H1 (cell line): ENCODE measurements around the gene AP2A2. TPM values are rescaled to one million over a fixed set of nuclear protein-coding genes. Genes with fewer than 3 reads are reported as not detected.

Source experiments
- CTCF ChIA-PET: fragments of 300-600 bp; sonication (Branson Sonifier 250); formaldehyde crosslinking; loops from one replicate; lab custom pipeline; 2021; ENCODE audit not compliant: partially characterized antibody; lab: Charles Lee
- POLR2A ChIA-PET: fragments of 300-600 bp; sonication (Branson Sonifier 250); formaldehyde crosslinking; loops from one replicate; lab custom pipeline; 2021; ENCODE audit warnings: inconsistent platforms; ENCODE audit not compliant: partially characterized antibody; lab: Charles Lee
- DNase-seq, 2 experiments: peaks; one replicate each; pipeline versions ENCODE4 v3.0.0 to v3.0.0-alpha.2; 2010 to 2022; ENCODE audit warnings: low spot score in 2 of 2, low read depth in 1 of 2, mixed read lengths in 1 of 2
- FAIRE-seq: peaks from 2 replicates; lab custom pipeline; 2011; peaks lifted over from hg19 to GRCh38; lab: Jason Lieb, UNC
- H2AFZ ChIP-seq: 2 replicates; pipeline ENCODE4 v1.8.1; 2012; ENCODE audit warnings: low read length, inconsistent platforms
- H2AK5ac ChIP-seq: 2 replicates; pipeline ENCODE4 v1.6.1; 2013; ENCODE audit warnings: low read depth, low read length
- H2BK120ac ChIP-seq: replicated peaks from 2 replicates; pipeline ENCODE3; 2013; ENCODE audit warnings: low read depth, low read length, inconsistent platforms
- H2BK12ac ChIP-seq: 2 replicates; pipeline ENCODE4 v1.6.1; 2013; ENCODE audit warnings: low read depth, low read length
- H2BK15ac ChIP-seq: 2 replicates; pipeline ENCODE4 v1.6.1; 2013; ENCODE audit warnings: low read length
- H2BK20ac ChIP-seq: 2 replicates; pipeline ENCODE4 v1.6.1; 2013; ENCODE audit warnings: low read length
- H2BK5ac ChIP-seq: 2 replicates; pipeline ENCODE4 v1.6.1; 2013; ENCODE audit warnings: low read depth, low read length
- H3K14ac ChIP-seq: 2 replicates; pipeline ENCODE4 v1.6.1; 2013; ENCODE audit warnings: inconsistent platforms; ENCODE audit not compliant: insufficient read length
- H3K18ac ChIP-seq: 2 replicates; pipeline ENCODE4 v1.6.1; 2013; ENCODE audit warnings: low read length; ENCODE audit errors: extremely low read depth
- H3K23ac ChIP-seq: 2 replicates; pipeline ENCODE4 v1.6.1; 2013; ENCODE audit warnings: inconsistent platforms; ENCODE audit not compliant: insufficient read length
- H3K23me2 ChIP-seq: 2 replicates; pipeline ENCODE4 v1.6.1; 2013; ENCODE audit warnings: low read depth, low read length
- H3K27ac ChIP-seq: 2 replicates; pipeline ENCODE4 v1.6.1; 2011; ENCODE audit warnings: low read depth, low read length, inconsistent platforms
- H3K27me3 ChIP-seq, 4 experiments: replicated peaks in 1 of 4; 1 replicate in 1 of 4; 2 replicates in 3 of 4; pipeline versions ENCODE4 v1.6.1 to v1.8.1; 2011 to 2013; ENCODE audit warnings: low read length in 3 of 4, mild to moderate bottlenecking in 3 of 4, inconsistent platforms in 2 of 4, mixed read lengths in 2 of 4, moderate library complexity in 1 of 4; ENCODE audit not compliant: control insufficient read depth in 3 of 4, insufficient read depth in 3 of 4; ENCODE audit errors: extremely low read depth in 1 of 4
- H3K36me3 ChIP-seq, 4 experiments: 2 replicates each; pipeline versions ENCODE4 v1.6.1 to v1.8.1; 2011 to 2013; ENCODE audit warnings: mild to moderate bottlenecking in 4 of 4, low read length in 3 of 4, moderate library complexity in 2 of 4, control low read depth in 1 of 4, inconsistent platforms in 1 of 4; ENCODE audit not compliant: insufficient read depth in 4 of 4, control insufficient read depth in 2 of 4
- H3K4ac ChIP-seq: replicated peaks from 2 replicates; pipeline ENCODE3; 2013; ENCODE audit warnings: low read length, low read depth, mixed read lengths, inconsistent platforms; ENCODE audit not compliant: insufficient read length
- H3K4me1 ChIP-seq, 4 experiments: replicated peaks in 1 of 4; 1 replicate in 1 of 4; 2 replicates in 3 of 4; pipeline versions ENCODE4 v1.6.1 to v1.8.1; 2011 to 2013; ENCODE audit warnings: low read length in 3 of 4, inconsistent platforms in 2 of 4, mixed read lengths in 1 of 4; ENCODE audit not compliant: insufficient read depth in 4 of 4, control insufficient read depth in 3 of 4
- H3K4me2 ChIP-seq, 2 experiments: 2 replicates each; pipeline versions ENCODE4 v1.6.1 to v1.8.1; 2011 to 2013; ENCODE audit warnings: low read depth in 2 of 2, low read length in 2 of 2, control low read depth in 1 of 2, inconsistent platforms in 1 of 2, mild to moderate bottlenecking in 1 of 2; ENCODE audit not compliant: insufficient read depth in 1 of 2
- H3K4me3 ChIP-seq, 4 experiments: fragments of 200-600, 300-600 bp in 1 of 4; sonication (generic), shearing (Covaris generic), sonication (Bioruptor Twin) in 1 of 4; 2 replicates each; pipeline versions ENCODE4 v1.5.1 to v1.8.1; 2011 to 2016; ENCODE audit warnings: low read length in 4 of 4, low read depth in 3 of 4, control low read depth in 2 of 4, inconsistent platforms in 2 of 4, mild to moderate bottlenecking in 2 of 4, mixed read lengths in 1 of 4, moderate library complexity in 1 of 4; ENCODE audit not compliant: insufficient read depth in 2 of 4; ENCODE audit errors: extremely low read depth in 1 of 4
- H3K56ac ChIP-seq: replicated peaks from 2 replicates; pipeline ENCODE3; 2013; ENCODE audit warnings: low read depth, mild to moderate bottlenecking, mixed read lengths, low read length, inconsistent platforms; ENCODE audit not compliant: insufficient read length
- H3K79me1 ChIP-seq: 2 replicates; pipeline ENCODE4 v1.6.1; 2013; ENCODE audit warnings: low read depth, low read length, control low read depth
- H3K79me2 ChIP-seq, 2 experiments: 2 replicates each; pipeline versions ENCODE4 v1.6.1 to v1.8.1; 2012 to 2013; ENCODE audit warnings: low read length in 2 of 2, mild to moderate bottlenecking in 2 of 2, inconsistent platforms in 1 of 2; ENCODE audit not compliant: insufficient read depth in 2 of 2, control insufficient read depth in 1 of 2
- H3K9ac ChIP-seq, 4 experiments: replicated peaks in 1 of 4; 1 replicate in 1 of 4; 2 replicates in 3 of 4; pipeline versions ENCODE4 v1.6.1 to v1.8.1; 2011 to 2013; ENCODE audit warnings: low read depth in 3 of 4, low read length in 3 of 4, control low read depth in 2 of 4, mild to moderate bottlenecking in 2 of 4, moderate library complexity in 2 of 4, inconsistent platforms in 1 of 4; ENCODE audit errors: extremely low read depth in 1 of 4
- H3K9me3 ChIP-seq, 2 experiments: 2 replicates each; pipeline versions ENCODE4 v1.6.1 to v1.8.1; 2012 to 2013; ENCODE audit warnings: mild to moderate bottlenecking in 2 of 2, moderate library complexity in 2 of 2, control low read depth in 1 of 2, inconsistent platforms in 1 of 2, low read depth in 1 of 2, low read length in 1 of 2, mixed read lengths in 1 of 2; ENCODE audit not compliant: insufficient read depth in 2 of 2
- H4K20me1 ChIP-seq, 2 experiments: replicated peaks in 1 of 2; 2 replicates each; pipeline versions ENCODE3 to v1.8.1; 2011 to 2013; ENCODE audit warnings: inconsistent platforms in 2 of 2, low read length in 2 of 2, mild to moderate bottlenecking in 1 of 2; ENCODE audit not compliant: insufficient read depth in 2 of 2, control insufficient read depth in 1 of 2
- H4K5ac ChIP-seq: 2 replicates; pipeline ENCODE4 v1.6.1; 2013; ENCODE audit warnings: low read length, low read depth, mixed read lengths, inconsistent platforms; ENCODE audit not compliant: insufficient read length
- H4K8ac ChIP-seq: 2 replicates; pipeline ENCODE4 v1.8.0; 2013; ENCODE audit warnings: mild to moderate bottlenecking, moderate library complexity, low read length, inconsistent platforms; ENCODE audit not compliant: insufficient read depth; ENCODE audit errors: extremely low read depth
- H4K91ac ChIP-seq: replicated peaks from 2 replicates; pipeline ENCODE3; 2013; ENCODE audit warnings: low read length, mixed read lengths, inconsistent platforms; ENCODE audit not compliant: insufficient read length
- ASH2L ChIP-seq: fragments of 200-600, 300-600 bp; sonication (generic); IDR thresholded peaks from one replicate; pipeline ENCODE4 v1.7.1; 2017; ENCODE audit warnings: low read length
- EZH2 ChIP-seq: fragments of 200-600 bp; sonication (generic); IDR thresholded peaks from 2 replicates; pipeline ENCODE4 v1.7.1; 2012; ENCODE audit warnings: low read depth, mild to moderate bottlenecking, moderate library complexity, low read length, inconsistent platforms; ENCODE audit not compliant: severe bottlenecking
- KDM1A ChIP-seq: fragments of 200-600, 300-600 bp; sonication (generic); IDR thresholded peaks from 2 replicates; pipeline ENCODE4 v1.7.1; 2016; ENCODE audit warnings: mild to moderate bottlenecking, low read length, borderline replicate concordance
- POU5F1 ChIP-seq: IDR thresholded peaks from 2 replicates; pipeline ENCODE4 v1.6.1; 2011; ENCODE audit warnings: low read depth, mild to moderate bottlenecking, low read length, moderate library complexity
- WGBS, 2 experiments: shearing (Covaris generic) in 1 of 2; methylation state at CpG; one replicate each; pipeline versions ENCODE4 v1.1.6 to v1.1.7; 2013 to 2015; ENCODE audit warnings: low lambda C conversion rate in 2 of 2, mixed read lengths in 2 of 2, inconsistent platforms in 1 of 2, low coverage in 1 of 2, missing lambda C conversion rate in 1 of 2; ENCODE audit not compliant: insufficient replicate concordance in 2 of 2, insufficient coverage in 1 of 2, insufficient read length in 1 of 2; ENCODE audit errors: extremely low coverage in 1 of 2, missing lambda C conversion rate in 1 of 2; 5-methylcytosine and 5-hydroxymethylcytosine counted together
- polyA plus RNA-seq, 7 experiments: library from polyadenylated mRNA; depleted of rRNA in 3 of 7; stranded (reverse) in 5 of 7; unstranded in 2 of 7; fragments of >200 nt in 5 of 7; fragments of 200-250 nt in 2 of 7; gene quantifications; 1 replicate in 5 of 7; 2 replicates in 1 of 7; 4 replicates in 1 of 7; pipeline versions ENCODE4 v1.2.1 to v1.2.3, GENCODE V29; 2011 to 2013; ENCODE audit warnings: missing spikeins in 2 of 7, mixed read lengths in 2 of 7
- total RNA-seq: library from RNA; stranded (reverse); fragmentation: NEBNext Ultra II Directional; extraction: Animal tissue kit (Norgen Biotek cat#: 25700); gene quantifications from 2 replicates; pipeline ENCODE4 v1.2.1, GENCODE V29; 2021

AP2A2 gene
- total and polyA plus RNA-seq, 2 of the 8 experiments (the other 6 are each of a cell fraction or from before 2014, with no cell fraction given), result 50.0 to 65.0 TPM

- no peak overlapping the region for H3K27ac ChIP-seq
- TF ChIP-seq POU5F1 (no peak), ASH2L (no peak), KDM1A (no peak), EZH2 (no peak)
Measured at GRCh38 chr11:1060852-1061616, 135.4 kb downstream of the AP2A2 start.

More at GRCh38 chr11:1060852-1061616, 135.4 kb downstream of the AP2A2 start:
- no peak overlapping the region for H3K9ac ChIP-seq
- no peak overlapping the region for H3K14ac ChIP-seq
- WGBS, 2 experiments, result 79% methylated on average over 17 of the region's 18 CpGs; no CpG with 5 or more reads in 1 of the 2 experiments
- H3K23me2 ChIP-seq, result peaks cover 2% of the 10 kb centered on the region; the same call in 1 of the 2 replicates
- no peaks in the 10 kb centered on the region for H3K79me2 ChIP-seq
- CTCF ChIA-PET, result interaction anchor here (1.8 to 3.6 kb wide), 2 partner anchors 10 to 163 kb away, joined by 3 to 14 read pairs; no protein-coding TSS in a partner anchor
- no peak overlapping the region for H3K18ac ChIP-seq
- no peak overlapping the region for H2BK120ac ChIP-seq
- no peak overlapping the region for H3K4me2 ChIP-seq
- DNase-seq, result no peak
- H3K4me1 ChIP-seq, result no peaks in the 10 kb centered on the region
- H3K4me3 ChIP-seq, result no peak overlapping the region
- no peak overlapping the region for H2AFZ ChIP-seq
- no peaks in the 10 kb centered on the region for H3K36me3 ChIP-seq
- no peak overlapping the region for H4K5ac ChIP-seq
- FAIRE-seq, result no peak
- POLR2A ChIA-PET, result no interaction called here
- no peak overlapping the region for H2BK20ac ChIP-seq
- H3K27me3 ChIP-seq, result no peaks in the 10 kb centered on the region
- no peak overlapping the region for H2BK5ac ChIP-seq
- no peaks in the 10 kb centered on the region for H3K79me1 ChIP-seq
- H4K8ac ChIP-seq, result no peak overlapping the region
- H3K4ac ChIP-seq, result no peak overlapping the region
- peaks cover 4 to 5% of the 10 kb centered on the region in 2 experiments; a peak in 2 of 4 replicates for H3K9me3 ChIP-seq
- H2BK12ac ChIP-seq, result no peak overlapping the region
- no peak overlapping the region for H3K56ac ChIP-seq
- H3K23ac ChIP-seq, result no peak overlapping the region
- no peak overlapping the region for H2BK15ac ChIP-seq
- H4K91ac ChIP-seq, result no peak overlapping the region
- H4K20me1 ChIP-seq, result peaks cover 0 to 3% of the 10 kb centered on the region in 2 experiments
- no peak overlapping the region for H2AK5ac ChIP-seq
